ENCODE results near the gene HSPG2.
"Not testable (repeated sequence)": the region's sequence is repeated elsewhere in the genome, so short reads cannot be mapped to it uniquely, and the experiment has no call there.

HSPG2 gene

DNA sequence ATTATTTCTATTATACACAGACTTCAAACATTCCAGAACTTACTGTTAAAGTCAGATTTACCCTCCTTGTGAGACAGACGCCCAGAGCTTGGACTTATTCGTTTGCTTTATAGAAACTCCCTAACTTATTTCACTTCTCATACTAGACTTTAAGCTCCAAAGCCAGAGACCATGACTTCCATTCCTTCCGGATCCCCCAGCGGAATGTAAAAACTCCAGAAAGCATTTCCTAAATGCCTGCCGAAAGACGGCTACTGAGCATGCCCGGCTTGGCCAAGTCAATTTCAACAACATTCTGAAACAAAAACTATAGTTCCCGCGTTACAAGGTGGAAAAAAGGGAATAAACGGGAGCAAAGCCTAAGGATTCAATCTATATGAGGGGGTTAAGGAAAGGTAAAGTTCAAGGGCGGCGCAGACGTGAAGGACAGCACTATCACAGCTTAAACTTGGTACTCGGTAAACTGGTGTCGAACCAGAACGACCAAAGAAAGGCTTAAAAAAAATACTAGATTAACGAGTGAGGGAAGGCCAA, 155.2 kb downstream of the HSPG2 start:
- FAIRE-seq, result no peak

DNA sequence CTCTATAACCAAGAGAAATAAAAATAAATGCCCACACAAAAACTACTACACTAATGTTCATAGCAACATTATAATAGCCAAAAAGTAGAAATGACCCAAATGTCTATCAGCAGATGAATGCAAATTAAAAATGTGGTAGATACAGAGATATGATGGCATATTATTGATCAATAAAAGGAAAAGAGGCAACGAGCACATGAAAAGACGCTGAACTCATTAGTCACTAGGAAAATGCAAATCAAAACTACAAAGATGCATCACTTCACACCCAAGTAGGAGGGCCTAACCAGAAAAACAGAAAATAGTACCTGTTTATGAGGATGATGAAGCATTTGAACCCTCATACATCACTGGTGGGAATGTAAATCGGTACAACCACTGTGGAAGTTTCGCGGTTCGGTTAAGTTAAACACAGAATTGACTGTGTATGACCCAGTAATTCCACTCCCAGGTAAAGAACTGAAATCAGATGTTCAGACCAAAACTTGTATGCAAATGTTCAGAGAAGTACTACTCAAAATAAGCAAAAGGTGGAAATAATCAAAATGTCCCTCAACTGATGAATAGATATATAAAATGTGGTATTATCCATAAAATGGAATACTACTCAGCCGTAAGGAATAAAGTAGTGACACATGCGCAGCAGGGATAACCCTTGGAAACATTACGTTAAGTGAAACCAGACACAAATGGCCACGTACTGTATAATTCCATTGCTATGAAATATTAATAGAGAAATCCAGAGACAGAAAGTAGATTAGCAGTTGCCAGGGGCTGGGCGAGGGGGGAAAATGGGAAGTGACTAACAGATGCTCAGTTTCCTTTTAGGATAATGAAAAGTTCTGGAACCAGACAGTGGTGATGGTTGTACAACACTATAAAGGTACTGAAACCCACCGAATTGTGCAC, 157.2 kb downstream of the HSPG2 start:
- FAIRE-seq, result no peak

DNA sequence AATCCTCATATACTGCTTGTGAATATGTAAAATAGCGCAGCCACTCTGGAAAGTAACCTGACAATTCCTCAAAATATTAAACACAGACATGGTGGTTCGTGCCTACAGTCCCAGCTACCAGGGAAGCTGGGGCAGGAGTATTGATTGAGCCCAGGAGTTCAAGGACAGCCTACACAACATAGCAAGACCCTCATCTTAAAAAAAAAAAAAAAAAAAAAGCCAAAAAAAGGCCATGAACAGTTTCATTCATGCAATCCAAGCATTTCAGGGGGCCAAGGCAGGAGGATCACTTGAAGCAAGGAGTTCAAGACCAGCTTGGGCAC, 158.7 kb downstream of the HSPG2 start:
- no peak for FAIRE-seq

DNA sequence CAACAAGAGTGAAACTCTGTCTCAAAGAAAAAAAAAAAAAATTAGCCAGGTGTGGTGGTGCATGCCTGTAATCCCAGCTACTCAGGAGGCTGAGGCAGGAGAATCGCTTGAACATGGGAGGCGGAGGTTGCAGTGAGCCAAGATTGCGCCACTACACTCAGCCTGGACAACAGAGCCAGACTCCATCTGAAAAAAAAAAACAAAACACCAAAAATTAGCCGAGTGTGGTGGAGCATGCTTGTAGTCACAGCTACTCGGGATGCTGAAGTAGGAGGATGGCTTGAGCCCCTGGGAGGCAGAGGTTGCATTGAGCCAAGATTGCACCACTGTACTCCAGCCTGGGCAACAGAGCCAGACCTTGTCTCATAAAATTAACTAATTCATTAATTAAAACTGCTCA, 160.2 kb downstream of the HSPG2 start:
- FAIRE-seq, result not testable (repeated sequence)

DNA sequence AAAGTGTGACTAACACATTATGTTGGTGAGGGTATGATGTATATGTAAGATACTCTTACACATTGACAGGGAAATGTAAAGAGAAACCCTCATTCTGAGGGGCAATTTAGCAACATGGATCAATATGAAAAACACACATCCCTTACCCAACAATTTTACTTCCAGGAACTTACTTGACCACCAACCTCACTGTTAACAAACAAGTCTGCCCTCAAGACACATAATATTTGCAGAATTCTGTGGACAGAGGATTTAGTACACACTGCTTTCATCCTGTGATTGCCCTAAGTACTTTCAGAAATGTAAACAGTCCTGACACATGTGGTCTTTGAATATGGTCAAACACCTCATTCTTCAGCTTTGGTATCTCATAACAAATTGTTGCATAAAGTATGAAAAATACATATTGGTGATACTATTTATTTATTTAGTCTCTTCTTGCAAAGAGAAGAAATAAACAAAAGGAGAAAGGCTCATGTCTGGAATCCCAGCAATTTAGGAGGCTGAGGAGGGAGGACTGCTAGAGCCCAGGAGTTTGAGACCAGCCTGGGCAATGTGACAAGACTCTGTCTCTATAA, 161.0 kb downstream of the HSPG2 start:
- FAIRE-seq, result no peak

DNA sequence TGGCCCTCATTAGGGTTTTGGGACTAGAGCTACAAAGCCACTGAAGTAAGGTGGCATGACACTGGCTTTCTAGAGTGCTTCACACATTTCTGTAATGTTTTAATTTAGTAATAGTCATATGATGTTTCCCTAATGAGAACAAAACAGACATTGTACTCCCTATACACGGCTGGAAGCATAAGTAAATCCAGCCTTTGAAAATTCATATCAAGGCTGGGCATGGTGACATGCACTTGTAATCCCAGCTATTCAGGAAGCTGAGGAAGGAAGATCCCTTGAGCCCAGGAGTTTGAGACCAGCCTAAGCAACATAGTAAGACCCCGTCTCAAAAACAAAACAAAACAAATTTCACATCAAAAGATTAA, 161.6 kb downstream of the HSPG2 start:
- FAIRE-seq, result no peak

DNA sequence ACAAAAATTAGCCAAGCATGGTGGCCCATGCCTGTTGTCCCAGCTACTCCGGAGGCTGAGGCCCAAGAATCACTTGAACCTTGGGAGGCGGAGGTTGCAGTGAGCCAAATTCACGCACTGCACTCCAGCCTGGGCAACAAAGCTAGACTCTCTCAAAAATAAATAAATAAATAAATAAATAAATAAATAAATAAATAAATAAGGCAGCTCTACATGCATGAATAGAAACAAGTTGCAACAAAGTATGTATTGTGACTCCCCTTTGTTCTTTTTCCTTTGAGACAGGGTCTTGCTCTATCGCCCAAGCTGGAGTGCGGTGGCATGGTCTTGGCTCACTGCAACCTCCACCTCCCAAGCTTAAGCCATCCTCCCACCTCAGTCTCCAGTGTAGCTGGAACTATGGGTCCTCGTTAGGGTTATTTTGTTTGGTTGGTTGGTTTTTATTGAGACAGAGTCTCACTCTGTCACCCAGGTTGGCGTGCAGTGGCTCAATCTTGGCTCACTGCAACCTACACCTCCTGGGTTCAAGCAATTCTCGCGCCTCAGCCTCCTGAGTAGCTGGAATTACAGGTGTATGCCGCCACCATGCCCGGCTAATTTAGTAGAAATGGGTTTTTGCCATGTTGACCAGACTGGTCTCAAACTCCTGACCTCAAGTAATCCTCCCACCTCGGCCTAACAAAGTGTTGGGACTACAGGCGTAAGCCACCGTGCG, 162.1 kb downstream of the HSPG2 start:
- FAIRE-seq, result no peak

DNA sequence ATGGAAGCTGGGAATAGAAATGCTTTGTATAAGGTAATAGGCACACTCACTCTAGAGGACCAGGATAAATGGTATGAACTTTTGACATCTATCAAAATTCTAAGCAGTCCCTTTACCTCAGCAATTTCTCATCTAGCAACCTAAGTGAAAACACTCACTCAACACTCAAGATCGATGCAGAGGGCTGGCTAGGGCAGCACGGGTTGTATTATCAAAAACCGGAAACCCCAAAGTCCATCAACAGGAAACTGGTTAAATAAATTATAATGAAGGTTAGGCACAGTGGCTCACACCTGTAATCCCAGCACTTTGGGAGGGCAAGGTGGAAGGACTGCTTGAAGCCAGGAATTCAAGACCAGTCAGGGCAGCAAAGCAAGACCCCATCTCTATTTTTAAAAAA, 163.5 kb downstream of the HSPG2 start:
- no peak for FAIRE-seq

Measured in A204.1 (cell line).